ENCODE results near the gene PCNX2. TPM values are rescaled to one million over a fixed set of nuclear protein-coding genes. Genes with fewer than 3 reads are reported as not detected.

Gene PCNX2
- total RNA-seq, 1 experiment from 2014 or later: 15.3 TPM

- intact Hi-C loops (cut with micrococcal nuclease): no loop called here
- Histone ChIP-seq H3K9ac (ENCODE audit: low read length) (no peak overlapping the region), H3K79me2 (ENCODE audit: insufficient read depth, low read length) (peaks cover 94% of the 10 kb centered on the region), H3K9me2 (ENCODE audit: insufficient read depth) (no peaks in the 10 kb centered on the region), H3K36me3 (ENCODE audit: control insufficient read depth in 1 of 2, insufficient read depth in 2 of 2, low read length in 2 of 2) (no peaks in the 10 kb centered on the region), H2AFZ (ENCODE audit: low read depth, low read length, poor library complexity, severe bottlenecking) (no peak overlapping the region), H3K4me3 (replicated peaks in 1 of 2; ENCODE audit: low read depth in 1 of 2, low read length in 2 of 2) (no peak overlapping the region), H3K27me3 (ENCODE audit: insufficient read depth, low read length) (no peaks in the 10 kb centered on the region), H3K4me1 (ENCODE audit: control insufficient read depth in 1 of 2, insufficient read depth in 2 of 2, low read length in 2 of 2) (peaks cover 4 to 20% of the 10 kb centered on the region in 2 experiments; a peak in 2 of 4 replicates), H3K9me3 (ENCODE audit: control insufficient read depth in 1 of 2, insufficient read depth in 1 of 2, low read depth in 1 of 2, low read length in 2 of 2) (no peaks in the 10 kb centered on the region), H3K27ac (ENCODE audit: low read depth, low read length) (no peak overlapping the region), H4K20me1 (ENCODE audit: insufficient read depth) (peaks cover 13% of the 10 kb centered on the region; the same call in 1 of the 2 replicates), H3K4me2 (ENCODE audit: low read length) (no peak overlapping the region)
- no TSS peak for BruUV-seq (replicated peaks)
- POLR2A ChIA-PET: no interaction called here
- CTCF ChIA-PET: no interaction called here
- RAD21 ChIA-PET (ENCODE audit: low non-redundant PET in 1 of 2, low total read pairs in 2 of 2, uncharacterized antibody in 2 of 2, unreplicated experiment in 2 of 2): no interaction called here
- no peak for ATAC-seq
- TF ChIP-seq ZBTB33 (IDR thresholded peaks at IDR 0.05; ENCODE audit: extremely low read depth, insufficient replicate concordance, low read length) (no peak), EGR1 (IDR thresholded peaks at IDR 0.05; ENCODE audit: low read depth) (no peak), EZH2 (IDR thresholded peaks at IDR 0.05) (no peak), MAX (IDR thresholded peaks at IDR 0.05) (no peak), POLR2AphosphoS5 (IDR thresholded peaks at IDR 0.05; ENCODE audit: low read depth, low read length) (no peak)
- DNase-seq (ENCODE audit: low read depth, low spot score): no peak
Measured at GRCh38 chr1:233337505-233337904, 42.0 kb upstream of the PCNX2 start.

GRCh38 chr1:233336554-233337456, 41.3 kb upstream of the PCNX2 start:
- Histone ChIP-seq H3K79me2 (ENCODE audit: insufficient read depth, low read length) (peaks cover 94% of the 10 kb centered on the region), H4K20me1 (ENCODE audit: insufficient read depth) (peaks cover 13% of the 10 kb centered on the region; the same call in 1 of the 2 replicates), H3K9ac (ENCODE audit: low read length) (no peak overlapping the region), H3K9me3 (ENCODE audit: control insufficient read depth in 1 of 2, insufficient read depth in 1 of 2, low read depth in 1 of 2, low read length in 2 of 2) (no peaks in the 10 kb centered on the region), H3K36me3 (ENCODE audit: control insufficient read depth in 1 of 2, insufficient read depth in 2 of 2, low read length in 2 of 2) (no peaks in the 10 kb centered on the region), H3K4me3 (replicated peaks in 1 of 2; ENCODE audit: low read depth in 1 of 2, low read length in 2 of 2) (no peak overlapping the region), H2AFZ (ENCODE audit: low read depth, low read length, poor library complexity, severe bottlenecking) (no peak overlapping the region), H3K4me1 (ENCODE audit: control insufficient read depth in 1 of 2, insufficient read depth in 2 of 2, low read length in 2 of 2) (peaks cover 4 to 20% of the 10 kb centered on the region in 2 experiments; a peak in 2 of 4 replicates), H3K9me2 (ENCODE audit: insufficient read depth) (no peaks in the 10 kb centered on the region), H3K27ac (ENCODE audit: low read depth, low read length) (no peak overlapping the region), H3K27me3 (ENCODE audit: insufficient read depth, low read length) (no peaks in the 10 kb centered on the region), H3K4me2 (ENCODE audit: low read length) (no peak overlapping the region)
- ChIA-PET RAD21 (ENCODE audit: low non-redundant PET in 1 of 2, low total read pairs in 2 of 2, uncharacterized antibody in 2 of 2, unreplicated experiment in 2 of 2) (no interaction called here), POLR2A (no interaction called here), CTCF (no interaction called here)
- intact Hi-C loops (cut with micrococcal nuclease): no loop called here
- ATAC-seq (no peak), DNase-seq (ENCODE audit: low read depth, low spot score) (no peak)
- BruUV-seq (replicated peaks): no TSS peak
- TF ChIP-seq CBX3 (IDR thresholded peaks at IDR 0.05; ENCODE audit: low read depth) (no peak), ZNF274 (IDR thresholded peaks at IDR 0.05; ENCODE audit: low read depth, low read length) (no peak), JUND (IDR thresholded peaks at IDR 0.05) (no peak), ZBTB33 (IDR thresholded peaks at IDR 0.05; ENCODE audit: extremely low read depth, insufficient replicate concordance, low read length) (no peak), POLR2AphosphoS5 (IDR thresholded peaks at IDR 0.05; ENCODE audit: low read depth, low read length) (no peak), MAX (IDR thresholded peaks at IDR 0.05) (no peak), EZH2 (IDR thresholded peaks at IDR 0.05) (no peak), EZH2phosphoT487 (IDR thresholded peaks at IDR 0.05; ENCODE audit: borderline replicate concordance) (no peak)
- TF ChIP-seq, protein P1, sequence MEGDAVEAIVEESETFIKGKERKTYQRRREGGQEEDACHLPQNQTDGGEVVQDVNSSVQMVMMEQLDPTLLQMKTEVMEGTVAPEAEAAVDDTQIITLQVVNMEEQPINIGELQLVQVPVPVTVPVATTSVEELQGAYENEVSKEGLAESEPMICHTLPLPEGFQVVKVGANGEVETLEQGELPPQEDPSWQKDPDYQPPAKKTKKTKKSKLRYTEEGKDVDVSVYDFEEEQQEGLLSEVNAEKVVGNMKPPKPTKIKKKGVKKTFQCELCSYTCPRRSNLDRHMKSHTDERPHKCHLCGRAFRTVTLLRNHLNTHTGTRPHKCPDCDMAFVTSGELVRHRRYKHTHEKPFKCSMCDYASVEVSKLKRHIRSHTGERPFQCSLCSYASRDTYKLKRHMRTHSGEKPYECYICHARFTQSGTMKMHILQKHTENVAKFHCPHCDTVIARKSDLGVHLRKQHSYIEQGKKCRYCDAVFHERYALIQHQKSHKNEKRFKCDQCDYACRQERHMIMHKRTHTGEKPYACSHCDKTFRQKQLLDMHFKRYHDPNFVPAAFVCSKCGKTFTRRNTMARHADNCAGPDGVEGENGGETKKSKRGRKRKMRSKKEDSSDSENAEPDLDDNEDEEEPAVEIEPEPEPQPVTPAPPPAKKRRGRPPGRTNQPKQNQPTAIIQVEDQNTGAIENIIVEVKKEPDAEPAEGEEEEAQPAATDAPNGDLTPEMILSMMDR (IDR thresholded peaks at IDR 0.05 in 2 of 3, conservative IDR thresholded peaks at IDR 0.05 in 1 of 3; ENCODE audit: borderline replicate concordance in 1 of 3, insufficient read depth in 1 of 3, low read depth in 2 of 3, low read length in 2 of 3): no peak

Data from HCT116 (cell line).